Stimulated activated CD4-positive, alpha-beta T cell treated with anti-CD3 and anti-CD28 coated beads, TNF-alpha, amount 100 ng/mL, for 1 hour (primary cell): Measurements from ENCODE around the gene CMTR1.

ENCODE experiments used
- DNase-seq, 3 donors: peaks; one replicate each; pipeline ENCODE4 v3.0.0-alpha.2; 2020; ENCODE audit warnings: low read depth in 3 of 3, low spot score in 1 of 3

The CMTR1 gene

GRCh38 chr6:37477656-37478435 lies 44.8 kb downstream of the CMTR1 start:
- DNase-seq, result no peak

- no peak for DNase-seq
These were observed 45.8 kb downstream of the CMTR1 start for GRCh38 chr6:37478827-37479226.

GRCh38 chr6:37479266-37479854 lies 46.3 kb downstream of the CMTR1 start:
- no peak for DNase-seq

GRCh38 chr6:37480118-37480736 lies 47.2 kb downstream of the CMTR1 start:
- no peak for DNase-seq

GRCh38 chr6:37480951-37481534 lies 48.0 kb downstream of the CMTR1 start:
- DNase-seq, result no peak

GRCh38 chr6:37481711-37482605 lies 48.9 kb downstream of the CMTR1 start:
- DNase-seq, result no peak

GRCh38 chr6:37482606-37483251 lies 49.7 kb downstream of the CMTR1 start:
- DNase-seq, result no peak

GRCh38 chr6:37483252-37483901 lies 50.4 kb downstream of the CMTR1 start:
- no peak for DNase-seq

- peak; percentile 30 to 75 (median 57) for DNase-seq
These were observed 51.1 kb downstream of the CMTR1 start for GRCh38 chr6:37483917-37484785.

- no peak for DNase-seq
These were observed 51.8 kb downstream of the CMTR1 start for GRCh38 chr6:37484786-37485170.

- DNase-seq, result no peak
These were observed 52.3 kb downstream of the CMTR1 start for GRCh38 chr6:37485291-37485702.

- DNase-seq, result no peak
These were observed 53.3 kb downstream of the CMTR1 start for GRCh38 chr6:37486121-37486839.

GRCh38 chr6:37487591-37488380 lies 54.8 kb downstream of the CMTR1 start:
- no peak for DNase-seq

GRCh38 chr6:37488476-37488875 lies 55.5 kb downstream of the CMTR1 start:
- DNase-seq, result no peak

GRCh38 chr6:37489697-37490336 lies 56.8 kb downstream of the CMTR1 start:
- DNase-seq, result no peak

GRCh38 chr6:37490536-37491170 lies 57.6 kb downstream of the CMTR1 start:
- no peak for DNase-seq
